ENCODE data around the gene MDFIC2. TPM values are rescaled to one million over a fixed set of nuclear protein-coding genes. Genes with fewer than 3 reads are reported as not detected.

MDFIC2 gene
- total and polyA plus RNA-seq, 2 donors (not counting 3 experiments of a cell fraction or from before 2014, with no cell fraction given), result not detected

- H2AFZ ChIP-seq (ENCODE audit: low read depth, low read length), result peak overlapping the region; percentile 35
- no peaks in the 10 kb centered on the region for H3K27me3 ChIP-seq (ENCODE audit: control insufficient read depth in 2 of 2, insufficient read depth in 2 of 2, low read length in 2 of 2)
- H3K9ac ChIP-seq (replicated peaks; ENCODE audit: extremely low read depth, insufficient read depth, low read length), result no peak overlapping the region
- TF ChIP-seq JUN (IDR thresholded peaks at IDR 0.05; ENCODE audit: borderline replicate concordance, insufficient read depth, insufficient read length, low read depth) (peak; percentile 12), POLR2AphosphoS5 (IDR thresholded peaks at IDR 0.05; ENCODE audit: insufficient read depth, low read depth, low read length) (peak; percentile 21), GATA2 (IDR thresholded peaks at IDR 0.05; ENCODE audit: insufficient read depth, insufficient read length, low read depth, low read length) (peak; percentile 97), MYC (IDR thresholded peaks at IDR 0.05; ENCODE audit: low read depth, low read length) (no peak), FOS (IDR thresholded peaks at IDR 0.05; ENCODE audit: borderline replicate concordance, insufficient read depth, low read length) (peak; percentile 70)
- H3K9me3 ChIP-seq (replicated peaks; ENCODE audit: control insufficient read depth, insufficient read depth, low read length), result no peaks in the 10 kb centered on the region
- FAIRE-seq (peak; percentile 80), DNase-seq (ENCODE audit: low read depth, low spot score) (peak; percentile 29)
- dilution Hi-C loops (cut with MboI; ENCODE audit: extremely low pct_ligation_motif_present, low sequenced_read_pairs) (no loop called here), intact Hi-C loops (cut with micrococcal nuclease) (no loop called here)
- H3K27ac ChIP-seq (ENCODE audit: insufficient read depth, low read depth, low read length), result no peak overlapping the region
- H3K4me1 ChIP-seq (ENCODE audit: control insufficient read depth, extremely low read depth, insufficient read depth, low read length), result peaks cover 24% of the 10 kb centered on the region
- no peak overlapping the region for H3K4me3 ChIP-seq (replicated peaks in 1 of 3; ENCODE audit: insufficient read depth in 1 of 3, low read depth in 1 of 3, low read length in 3 of 3)
- H4K20me1 ChIP-seq (replicated peaks; ENCODE audit: control insufficient read depth, extremely low read depth, insufficient read depth, low read length), result no peaks in the 10 kb centered on the region
- no peaks in the 10 kb centered on the region for H3K9me1 ChIP-seq (replicated peaks; ENCODE audit: control insufficient read depth, extremely low read depth, insufficient read depth, low read length)
- ChIA-PET POLR2A (no interaction called here), CTCF (interaction anchor here (2.0 kb wide), 1 partner anchor 10 kb away, joined by 6 read pairs; no protein-coding TSS in a partner anchor)
- H3K4me2 ChIP-seq (ENCODE audit: insufficient read depth, low read length), result peak overlapping the region; percentile 49
- no peaks in the 10 kb centered on the region for H3K36me3 ChIP-seq (ENCODE audit: control insufficient read depth in 2 of 2, extremely low read depth in 1 of 2, insufficient read depth in 2 of 2, low read length in 2 of 2)
- H3K79me2 ChIP-seq (ENCODE audit: control insufficient read depth, insufficient read depth, low read length), result no peaks in the 10 kb centered on the region
- no TSS peak for BruUV-seq (replicated peaks)
Measured at GRCh38 chr3:70261283-70261682, 51.2 kb downstream of the MDFIC2 start.

GRCh38 chr3:70256566-70256965 lies 55.9 kb downstream of the MDFIC2 start:
- Histone ChIP-seq H3K79me2 (ENCODE audit: control insufficient read depth, insufficient read depth, low read length) (no peaks in the 10 kb centered on the region), H3K4me1 (ENCODE audit: control insufficient read depth, extremely low read depth, insufficient read depth, low read length) (peaks cover 22% of the 10 kb centered on the region), H3K4me3 (replicated peaks in 1 of 3; ENCODE audit: insufficient read depth in 1 of 3, low read depth in 1 of 3, low read length in 3 of 3) (no peak overlapping the region), H3K9me3 (replicated peaks; ENCODE audit: control insufficient read depth, insufficient read depth, low read length) (no peaks in the 10 kb centered on the region), H3K9me1 (replicated peaks; ENCODE audit: control insufficient read depth, extremely low read depth, insufficient read depth, low read length) (no peaks in the 10 kb centered on the region), H4K20me1 (replicated peaks; ENCODE audit: control insufficient read depth, extremely low read depth, insufficient read depth, low read length) (no peaks in the 10 kb centered on the region), H3K9ac (replicated peaks; ENCODE audit: extremely low read depth, insufficient read depth, low read length) (no peak overlapping the region), H2AFZ (ENCODE audit: low read depth, low read length) (peak overlapping the region; percentile 67), H3K36me3 (ENCODE audit: control insufficient read depth in 2 of 2, extremely low read depth in 1 of 2, insufficient read depth in 2 of 2, low read length in 2 of 2) (no peaks in the 10 kb centered on the region), H3K27ac (ENCODE audit: insufficient read depth, low read depth, low read length) (no peak overlapping the region), H3K27me3 (ENCODE audit: control insufficient read depth in 2 of 2, insufficient read depth in 2 of 2, low read length in 2 of 2) (no peaks in the 10 kb centered on the region), H3K4me2 (ENCODE audit: insufficient read depth, low read length) (no peak overlapping the region)
- ChIA-PET CTCF (no interaction called here), POLR2A (no interaction called here)
- intact Hi-C loops (cut with micrococcal nuclease) (no loop called here), dilution Hi-C loops (cut with MboI; ENCODE audit: extremely low pct_ligation_motif_present, low sequenced_read_pairs) (no loop called here)
- no TSS peak for BruUV-seq (replicated peaks)
- TF ChIP-seq MAX (IDR thresholded peaks at IDR 0.05; ENCODE audit: insufficient read depth, insufficient read length) (no peak), CTCF (IDR thresholded peaks at IDR 0.05; ENCODE audit: extremely low read depth in 1 of 2, insufficient read depth in 1 of 2, low read depth in 1 of 2, low read length in 2 of 2) (no peak), MYC (IDR thresholded peaks at IDR 0.05; ENCODE audit: low read depth, low read length) (no peak), JUN (IDR thresholded peaks at IDR 0.05; ENCODE audit: borderline replicate concordance, insufficient read depth, insufficient read length, low read depth) (no peak), POLR2AphosphoS5 (IDR thresholded peaks at IDR 0.05; ENCODE audit: insufficient read depth, low read depth, low read length) (no peak), GATA2 (IDR thresholded peaks at IDR 0.05; ENCODE audit: insufficient read depth, insufficient read length, low read depth, low read length) (no peak), POLR2A (IDR thresholded peaks at IDR 0.05; ENCODE audit: low read depth, low read length) (no peak), EZH2 (IDR thresholded peaks at IDR 0.05; ENCODE audit: borderline replicate concordance, low read depth, low read length, severe bottlenecking) (no peak), FOS (IDR thresholded peaks at IDR 0.05; ENCODE audit: borderline replicate concordance, insufficient read depth, low read length) (no peak)
- no peak for FAIRE-seq
- no peak for DNase-seq (ENCODE audit: low read depth, low spot score)
